Thyroid gland (tissue), 4 donors: ENCODE data around the gene SLC35F1. TPM values are rescaled to one million over a fixed set of nuclear protein-coding genes. Genes with fewer than 3 reads are reported as not detected.
A peak's percentile ranks its signal among the peaks of the same experiment; 100 is the strongest.

Experiments
- DNase-seq, 2 donors: peaks; one replicate each; pipeline ENCODE4 v3.0.0-alpha.2; 2019
- H3K27ac ChIP-seq, 3 donors: fragments of 200-600 bp; sonication (generic); 1 replicate in 2 of 3; 2 replicates in 1 of 3; pipeline ENCODE4 v1.5.1; 2016 to 2019; ENCODE audit warnings: mild to moderate bottlenecking in 1 of 3, moderate library complexity in 1 of 3
- H3K27me3 ChIP-seq: fragments of 200-600 bp; sonication (generic); one replicate; pipeline ENCODE4 v1.5.1; 2019
- H3K36me3 ChIP-seq, 2 donors: fragments of 200-600 bp; sonication (generic); one replicate each; pipeline ENCODE4 v1.5.1; 2016 to 2019
- H3K4me1 ChIP-seq, 2 donors: fragments of 200-600 bp; sonication (generic); one replicate each; pipeline ENCODE4 v1.5.1; 2017 to 2019
- H3K4me3 ChIP-seq, 3 donors: fragments of 200-600 bp; sonication (generic); replicated peaks in 1 of 3; 1 replicate in 2 of 3; 2 replicates in 1 of 3; pipeline ENCODE4 v1.5.1; 2016; ENCODE audit warnings: mild to moderate bottlenecking in 1 of 3
- H3K9me3 ChIP-seq: fragments of 200-600 bp; sonication (generic); one replicate; pipeline ENCODE4 v1.5.1; 2017
- CTCF ChIP-seq, 6 experiments: fragments of 200-600 bp in 3 of 6; fragments of 450-650 bp in 3 of 6; sonication (generic) in 3 of 6; IDR thresholded peaks; one replicate each; pipeline ENCODE4 v1.5.1; 2016 to 2019; ENCODE audit warnings: antibody characterized with exemption in 6 of 6, mild to moderate bottlenecking in 2 of 6, inconsistent platforms in 1 of 6, moderate library complexity in 1 of 6
- POLR2A ChIP-seq, 2 donors: fragments of 450-650 bp; IDR thresholded peaks; one replicate each; pipeline ENCODE4 v1.6.1; 2017; ENCODE audit warnings: antibody characterized with exemption in 2 of 2, mild to moderate bottlenecking in 2 of 2, moderate library complexity in 1 of 2
- WGBS, 2 donors: methylation state at CpG; one replicate each; pipeline ENCODE4 v1.1.5; 2017; 5-methylcytosine and 5-hydroxymethylcytosine counted together
- intact Hi-C: fragments of 100-400 bp; cut with DNase I; formaldehyde crosslinking; loops from one replicate; pipeline ENCODE4 v1.15.1; 2023
- total RNA-seq, 4 donors: library from RNA; depleted of rRNA; stranded (reverse); fragments of >200 nt; gene quantifications; one replicate each; pipeline ENCODE4 v1.2.3, GENCODE V29; 2016

Gene SLC35F1
- total RNA-seq, 4 donors from 2014 or later, result 0.54 to 5.5 (median 1.4) TPM

DNA sequence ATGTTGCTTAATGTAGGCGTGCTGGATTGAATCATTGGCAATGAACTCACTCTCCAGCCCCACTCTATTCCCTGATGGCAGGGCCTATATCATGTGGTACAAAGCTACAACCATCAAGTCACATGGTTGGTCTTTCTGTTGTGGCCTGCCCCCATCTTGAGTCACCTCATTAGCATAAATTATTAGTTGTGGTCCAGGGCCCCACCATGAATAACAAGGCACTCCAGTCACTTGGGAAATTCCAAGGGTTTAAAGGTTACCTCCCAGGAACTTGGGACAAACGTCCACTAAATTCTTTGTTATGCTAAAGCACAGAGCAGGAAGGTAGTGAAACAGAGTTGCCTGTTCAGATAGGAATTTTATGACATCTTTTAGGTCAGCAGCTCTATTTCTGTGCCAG is 193.7 kb downstream of the SLC35F1 start:
- intact Hi-C loops, result no loop called here
- H3K27me3 ChIP-seq, result no peaks in the 10 kb centered on the region
- DNase-seq, result no peak
- H3K36me3 ChIP-seq, result no peaks in the 10 kb centered on the region
- H3K27ac ChIP-seq, result no peak overlapping the region
- no peak overlapping the region for H3K4me3 ChIP-seq
- WGBS, 2 donors, result 72 to 81% methylated on average over 2 of the region's 2 CpGs
- H3K4me1 ChIP-seq, result peaks cover 7 to 14% of the 10 kb centered on the region in 2 donors
- TF ChIP-seq POLR2A (IDR thresholded peaks at IDR 0.05) (no peak), CTCF (IDR thresholded peaks at IDR 0.05) (no peak)
- H3K9me3 ChIP-seq, result no peaks in the 10 kb centered on the region

DNA sequence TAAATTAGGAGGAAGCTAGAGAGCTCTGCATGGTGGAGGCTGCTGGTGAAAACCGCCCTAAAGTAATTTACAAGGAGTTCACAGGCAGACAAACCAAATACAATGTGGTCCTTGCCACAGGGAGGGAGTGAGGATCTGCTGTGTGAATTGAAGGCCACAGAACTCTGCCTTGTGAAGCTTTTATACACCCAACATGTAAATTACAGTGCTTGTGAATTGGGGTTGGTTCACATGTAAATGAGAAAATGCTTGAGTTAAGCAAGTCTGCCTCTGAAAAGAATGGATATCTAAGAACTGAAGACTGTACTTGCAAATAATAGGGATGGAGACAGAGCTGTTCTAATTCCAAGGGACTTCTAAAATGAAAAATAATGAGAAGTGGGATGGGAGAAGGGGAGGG is 194.2 kb downstream of the SLC35F1 start:
- Histone ChIP-seq H3K36me3 (no peaks in the 10 kb centered on the region), H3K27ac (no peak overlapping the region), H3K4me1 (peaks cover 7 to 14% of the 10 kb centered on the region in 2 donors), H3K27me3 (no peaks in the 10 kb centered on the region), H3K9me3 (no peaks in the 10 kb centered on the region), H3K4me3 (no peak overlapping the region)
- intact Hi-C loops, result no loop called here
- DNase-seq, result no peak
- WGBS, 2 donors, result 90 to 94% methylated on average over 1 of the region's 1 CpG
- no peak for TF ChIP-seq POLR2A (IDR thresholded peaks at IDR 0.05)
- no peak for TF ChIP-seq CTCF (IDR thresholded peaks at IDR 0.05)

DNA sequence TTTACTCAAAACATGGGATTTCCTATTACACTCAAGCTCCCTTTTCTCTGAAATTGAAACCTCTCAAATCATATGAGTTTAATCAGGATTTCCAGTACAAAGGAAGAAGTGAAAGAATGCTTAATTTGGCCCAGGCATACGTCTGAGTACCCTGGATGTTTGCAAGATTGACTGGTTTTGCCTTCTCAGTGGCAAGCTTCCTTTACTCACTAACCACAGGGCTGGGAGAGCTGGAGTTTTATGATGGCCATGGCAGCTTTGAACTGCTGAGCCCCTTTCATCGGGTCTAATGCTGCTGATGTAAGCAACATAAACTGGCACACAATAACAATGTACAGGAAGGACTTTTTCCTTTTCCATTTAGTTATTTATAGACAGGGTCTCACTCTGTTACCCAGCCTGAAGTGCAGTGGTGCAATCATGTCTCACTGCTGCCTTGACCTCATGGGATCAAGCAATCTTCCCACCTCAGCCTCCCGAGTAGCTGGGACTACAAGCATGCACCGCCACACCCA is 194.8 kb downstream of the SLC35F1 start:
- WGBS, 2 donors, result 59 to 68% methylated on average over 4 of the region's 4 CpGs
- TF ChIP-seq CTCF (IDR thresholded peaks at IDR 0.05) (no peak), POLR2A (IDR thresholded peaks at IDR 0.05) (no peak)
- no peaks in the 10 kb centered on the region for H3K27me3 ChIP-seq
- H3K36me3 ChIP-seq, result no peaks in the 10 kb centered on the region
- H3K27ac ChIP-seq, result no peak overlapping the region
- intact Hi-C loops, result no loop called here
- peaks cover 7 to 14% of the 10 kb centered on the region in 2 donors for H3K4me1 ChIP-seq
- DNase-seq, result no peak
- no peaks in the 10 kb centered on the region for H3K9me3 ChIP-seq
- no peak overlapping the region for H3K4me3 ChIP-seq

DNA sequence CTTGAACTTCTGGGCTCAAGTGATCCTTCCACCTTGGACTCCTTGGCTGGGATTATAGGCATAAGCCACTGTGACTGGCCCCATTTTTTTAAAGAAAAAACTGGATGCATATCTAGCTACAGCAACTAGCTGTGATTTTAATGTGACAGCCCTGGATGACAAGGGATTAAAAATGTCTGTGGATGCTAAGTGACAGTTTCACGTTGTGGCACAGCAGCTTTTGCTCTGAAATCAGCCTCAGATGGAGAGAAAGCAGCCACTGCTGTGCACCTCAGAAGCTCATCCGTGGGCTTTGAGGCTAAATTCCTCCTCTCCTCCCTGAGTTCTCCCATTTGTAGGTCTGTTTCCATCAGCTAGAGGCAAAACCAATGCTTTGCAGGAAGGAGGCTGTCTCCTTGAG is 195.3 kb downstream of the SLC35F1 start:
- intact Hi-C loops, result no loop called here
- Histone ChIP-seq H3K27me3 (no peaks in the 10 kb centered on the region), H3K9me3 (no peaks in the 10 kb centered on the region), H3K4me3 (no peak overlapping the region), H3K27ac (no peak overlapping the region), H3K4me1 (peaks cover 7 to 14% of the 10 kb centered on the region in 2 donors), H3K36me3 (no peaks in the 10 kb centered on the region)
- no peak for TF ChIP-seq CTCF (IDR thresholded peaks at IDR 0.05)
- no peak for TF ChIP-seq POLR2A (IDR thresholded peaks at IDR 0.05)
- 72 to 93% methylated on average over 2 of the region's 2 CpGs for WGBS, 2 donors
- no peak for DNase-seq

DNA sequence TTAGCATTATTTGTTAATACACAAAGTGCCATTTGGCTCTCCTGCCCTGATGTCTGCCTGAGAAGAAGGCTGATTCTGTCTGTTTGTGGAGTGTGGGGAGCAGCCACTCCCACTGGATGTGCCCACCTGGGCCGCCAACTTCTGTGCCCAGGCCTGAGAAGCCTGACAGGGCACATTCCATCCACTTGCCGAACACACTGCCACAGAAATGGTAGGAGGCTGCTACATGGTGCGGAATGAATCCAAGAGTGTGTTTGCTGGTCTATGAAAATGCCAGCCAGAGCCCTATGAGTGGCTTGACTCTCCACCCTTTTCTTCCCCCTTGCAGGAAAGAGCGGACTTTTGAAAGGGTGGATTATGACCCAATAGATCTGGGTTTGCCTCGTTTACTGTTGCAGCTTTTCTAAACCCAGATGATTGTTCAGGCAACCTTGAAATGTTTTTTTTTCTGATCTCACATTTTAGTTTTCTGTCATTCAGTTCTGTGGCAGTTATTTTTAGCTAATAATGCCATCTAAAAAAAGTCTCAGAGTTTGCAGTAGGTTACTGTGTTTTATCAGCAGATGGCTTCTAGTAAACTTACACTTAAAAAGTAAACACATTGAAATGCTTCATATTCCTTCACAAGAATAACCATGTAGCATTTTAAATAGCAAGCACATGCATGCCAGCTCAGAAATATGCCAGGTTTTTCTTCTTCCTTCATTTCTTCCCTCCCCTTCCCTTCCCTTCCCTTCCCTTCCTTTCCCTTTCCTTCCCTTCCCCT is 196.5 kb downstream of the SLC35F1 start:
- Histone ChIP-seq H3K27ac (no peak overlapping the region), H3K4me3 (no peak overlapping the region), H3K4me1 (peaks cover 7 to 14% of the 10 kb centered on the region in 2 donors), H3K9me3 (no peaks in the 10 kb centered on the region), H3K36me3 (no peaks in the 10 kb centered on the region), H3K27me3 (no peaks in the 10 kb centered on the region)
- TF ChIP-seq POLR2A (IDR thresholded peaks at IDR 0.05), result no peak
- no peak for TF ChIP-seq CTCF (IDR thresholded peaks at IDR 0.05)
- intact Hi-C loops, result no loop called here
- WGBS, 2 donors, result 43 to 45% methylated on average over 5 of the region's 5 CpGs
- peak; percentile 34 to 49 for DNase-seq
